ENCODE measurements around the gene PPIH. TPM values are rescaled to one million over a fixed set of nuclear protein-coding genes. Genes with fewer than 3 reads are reported as not detected.

The PPIH gene
- total RNA-seq, 1 donor from 2014 or later, result 28.5 TPM

DNA sequence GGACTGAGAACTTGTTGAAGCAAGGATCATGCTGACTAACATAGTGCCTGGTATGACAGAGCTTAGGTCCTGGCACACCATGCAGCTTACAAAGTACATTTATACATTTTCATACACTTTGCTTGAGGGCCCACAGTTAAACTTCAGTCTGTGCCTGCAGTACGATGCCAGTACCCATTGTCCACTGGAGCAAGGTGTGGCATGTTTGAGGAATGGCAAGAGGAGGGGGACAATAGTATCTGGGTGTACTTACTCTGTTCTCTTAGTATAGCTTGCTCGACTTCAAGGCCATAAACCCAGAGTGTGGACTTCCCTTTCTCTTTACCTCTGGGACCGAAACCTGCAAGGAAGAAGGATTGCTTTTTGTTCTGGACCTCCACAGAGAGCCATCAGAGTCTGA is 17.2 kb downstream of the PPIH start:
- H3K4me3 ChIP-seq (ENCODE audit: insufficient read depth, low read depth, low read length), result no peak overlapping the region
- no peak overlapping the region for H3K4me3 Mint-ChIP-seq (ENCODE audit: unreplicated experiment)
- H3K9me3 Mint-ChIP-seq (ENCODE audit: unreplicated experiment), result no peaks in the 10 kb centered on the region
- no peak overlapping the region for H3K9ac ChIP-seq (ENCODE audit: low read length)
- FAIRE-seq, result no peak
- no peak for TF ChIP-seq EZH2 (IDR thresholded peaks at IDR 0.05; ENCODE audit: insufficient read depth, low read length)
- TF ChIP-seq, protein P1, sequence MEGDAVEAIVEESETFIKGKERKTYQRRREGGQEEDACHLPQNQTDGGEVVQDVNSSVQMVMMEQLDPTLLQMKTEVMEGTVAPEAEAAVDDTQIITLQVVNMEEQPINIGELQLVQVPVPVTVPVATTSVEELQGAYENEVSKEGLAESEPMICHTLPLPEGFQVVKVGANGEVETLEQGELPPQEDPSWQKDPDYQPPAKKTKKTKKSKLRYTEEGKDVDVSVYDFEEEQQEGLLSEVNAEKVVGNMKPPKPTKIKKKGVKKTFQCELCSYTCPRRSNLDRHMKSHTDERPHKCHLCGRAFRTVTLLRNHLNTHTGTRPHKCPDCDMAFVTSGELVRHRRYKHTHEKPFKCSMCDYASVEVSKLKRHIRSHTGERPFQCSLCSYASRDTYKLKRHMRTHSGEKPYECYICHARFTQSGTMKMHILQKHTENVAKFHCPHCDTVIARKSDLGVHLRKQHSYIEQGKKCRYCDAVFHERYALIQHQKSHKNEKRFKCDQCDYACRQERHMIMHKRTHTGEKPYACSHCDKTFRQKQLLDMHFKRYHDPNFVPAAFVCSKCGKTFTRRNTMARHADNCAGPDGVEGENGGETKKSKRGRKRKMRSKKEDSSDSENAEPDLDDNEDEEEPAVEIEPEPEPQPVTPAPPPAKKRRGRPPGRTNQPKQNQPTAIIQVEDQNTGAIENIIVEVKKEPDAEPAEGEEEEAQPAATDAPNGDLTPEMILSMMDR (IDR thresholded peaks at IDR 0.05; ENCODE audit: insufficient read depth, low read depth, low read length), result no peak
- H3K4me1 ChIP-seq (ENCODE audit: insufficient read depth, low read length), result no peaks in the 10 kb centered on the region
- H3K4me1 Mint-ChIP-seq (ENCODE audit: low read depth, unreplicated experiment), result peaks cover 3% of the 10 kb centered on the region
- peaks cover 8% of the 10 kb centered on the region for H3K36me3 ChIP-seq (ENCODE audit: insufficient read depth, low read length)
- peaks cover under 1% of the 10 kb centered on the region for H3K79me2 ChIP-seq (ENCODE audit: insufficient read depth, low read length)
- H2AFZ ChIP-seq (ENCODE audit: low read depth, low read length), result no peak overlapping the region
- H3K4me2 ChIP-seq (ENCODE audit: low read length), result no peak overlapping the region
- H3K27ac ChIP-seq (ENCODE audit: low read depth, low read length), result no peak overlapping the region
- no peaks in the 10 kb centered on the region for H4K20me1 ChIP-seq (ENCODE audit: insufficient read depth, low read length)
- no peaks in the 10 kb centered on the region for H3K27me3 ChIP-seq (ENCODE audit: insufficient read depth, low read length)
- H3K36me3 Mint-ChIP-seq (ENCODE audit: low read depth, unreplicated experiment), result peaks cover 14% of the 10 kb centered on the region
- no peaks in the 10 kb centered on the region for H3K9me3 ChIP-seq (ENCODE audit: insufficient read depth, low read depth, low read length)
- no peaks in the 10 kb centered on the region for H3K27me3 Mint-ChIP-seq (ENCODE audit: low read depth, unreplicated experiment)
- H3K27ac Mint-ChIP-seq (ENCODE audit: unreplicated experiment), result no peak overlapping the region
- no peak for DNase-seq (ENCODE audit: low read depth)

DNA sequence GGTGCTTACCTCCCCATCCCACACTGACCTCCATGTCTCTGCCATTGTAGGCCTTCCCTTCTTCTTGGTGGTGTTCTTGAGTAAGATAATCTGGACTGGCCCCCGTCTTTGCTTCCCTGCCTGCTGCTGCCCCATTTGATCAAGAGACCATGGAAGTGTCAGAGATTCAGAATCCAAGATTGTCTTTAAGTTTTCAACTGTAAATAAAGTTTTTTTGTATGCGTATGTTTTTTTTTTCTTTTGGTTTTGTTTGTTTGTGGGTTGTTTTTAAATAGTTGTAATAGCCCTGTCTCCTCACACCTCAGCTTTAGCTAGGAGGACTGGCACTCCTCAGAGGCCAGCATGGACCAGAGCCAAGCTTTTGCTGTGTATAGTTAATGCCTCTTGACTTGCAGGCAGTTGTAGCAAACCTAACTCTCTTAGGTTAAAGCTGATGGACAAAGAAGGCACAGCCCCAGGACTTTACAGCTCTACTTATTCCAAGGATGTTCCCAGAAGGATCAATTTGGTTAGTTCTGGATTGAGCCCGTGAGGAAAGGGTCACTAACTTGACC is 18.4 kb downstream of the PPIH start:
- Histone ChIP-seq H3K27me3 (ENCODE audit: insufficient read depth, low read length) (no peaks in the 10 kb centered on the region), H3K9ac (ENCODE audit: low read length) (no peak overlapping the region), H3K79me2 (ENCODE audit: insufficient read depth, low read length) (peaks cover 12% of the 10 kb centered on the region), H3K4me1 (ENCODE audit: insufficient read depth, low read length) (peaks cover 4% of the 10 kb centered on the region), H3K4me3 (ENCODE audit: insufficient read depth, low read depth, low read length) (no peak overlapping the region), H3K9me3 (ENCODE audit: insufficient read depth, low read depth, low read length) (no peaks in the 10 kb centered on the region), H2AFZ (ENCODE audit: low read depth, low read length) (no peak overlapping the region), H3K36me3 (ENCODE audit: insufficient read depth, low read length) (peaks cover 8% of the 10 kb centered on the region), H3K27ac (ENCODE audit: low read depth, low read length) (no peak overlapping the region), H4K20me1 (ENCODE audit: insufficient read depth, low read length) (no peaks in the 10 kb centered on the region), H3K4me2 (ENCODE audit: low read length) (no peak overlapping the region)
- no peak overlapping the region for H3K4me3 Mint-ChIP-seq (ENCODE audit: unreplicated experiment)
- no peak for TF ChIP-seq EZH2 (IDR thresholded peaks at IDR 0.05; ENCODE audit: insufficient read depth, low read length)
- H3K27ac Mint-ChIP-seq (ENCODE audit: unreplicated experiment), result no peak overlapping the region
- no peak for FAIRE-seq
- H3K4me1 Mint-ChIP-seq (ENCODE audit: low read depth, unreplicated experiment), result peaks cover 3% of the 10 kb centered on the region
- no peak for DNase-seq (ENCODE audit: low read depth)
- peaks cover 14% of the 10 kb centered on the region for H3K36me3 Mint-ChIP-seq (ENCODE audit: low read depth, unreplicated experiment)
- no peaks in the 10 kb centered on the region for H3K27me3 Mint-ChIP-seq (ENCODE audit: low read depth, unreplicated experiment)
- H3K9me3 Mint-ChIP-seq (ENCODE audit: unreplicated experiment), result no peaks in the 10 kb centered on the region

DNA sequence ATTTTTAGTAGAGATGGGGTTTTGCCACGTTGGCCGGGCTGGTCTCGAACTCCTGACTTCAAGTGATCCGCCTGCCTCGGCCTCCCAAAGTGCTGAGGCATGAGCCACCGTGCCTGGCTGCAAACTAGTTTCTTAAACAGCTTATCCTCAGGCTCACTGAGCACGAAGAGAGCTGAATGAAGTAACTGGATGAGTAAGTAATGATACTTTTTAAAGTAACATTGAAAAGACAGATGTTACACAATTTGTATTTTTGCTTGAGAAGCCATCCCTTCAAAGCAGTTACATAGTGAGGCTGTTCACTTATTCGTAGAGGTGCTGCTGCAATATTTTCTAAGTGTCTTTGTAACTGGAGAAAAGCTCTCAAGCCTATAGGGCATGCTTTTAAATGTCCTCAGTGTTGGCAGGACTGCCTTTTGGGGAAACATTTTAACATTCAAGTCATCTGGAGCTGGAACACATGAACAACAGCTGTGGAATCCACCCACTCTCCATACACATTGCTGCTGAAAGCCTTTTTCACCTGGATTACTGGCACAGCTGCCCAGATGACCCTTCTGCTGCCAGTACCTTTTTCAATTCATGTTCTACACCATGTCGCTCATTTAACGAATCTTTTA is 21.3 kb downstream of the PPIH start:
- no peaks in the 10 kb centered on the region for H3K27me3 ChIP-seq (ENCODE audit: insufficient read depth, low read length)
- peaks cover 8% of the 10 kb centered on the region for H3K36me3 ChIP-seq (ENCODE audit: insufficient read depth, low read length)
- Mint-ChIP-seq H3K4me3 (ENCODE audit: unreplicated experiment) (no peak overlapping the region), H3K27ac (ENCODE audit: unreplicated experiment) (no peak overlapping the region), H3K27me3 (ENCODE audit: low read depth, unreplicated experiment) (no peaks in the 10 kb centered on the region), H3K4me1 (ENCODE audit: low read depth, unreplicated experiment) (peaks cover 8% of the 10 kb centered on the region), H3K36me3 (ENCODE audit: low read depth, unreplicated experiment) (peaks cover 8% of the 10 kb centered on the region), H3K9me3 (ENCODE audit: unreplicated experiment) (no peaks in the 10 kb centered on the region)
- no peak overlapping the region for H3K4me3 ChIP-seq (ENCODE audit: insufficient read depth, low read depth, low read length)
- no peak overlapping the region for H2AFZ ChIP-seq (ENCODE audit: low read depth, low read length)
- peaks cover 15% of the 10 kb centered on the region for H4K20me1 ChIP-seq (ENCODE audit: insufficient read depth, low read length)
- DNase-seq (ENCODE audit: low read depth), result peak; percentile 14
- no peak overlapping the region for H3K9ac ChIP-seq (ENCODE audit: low read length)
- H3K4me1 ChIP-seq (ENCODE audit: insufficient read depth, low read length), result peaks cover 9% of the 10 kb centered on the region
- FAIRE-seq, result no peak
- TF ChIP-seq EZH2 (IDR thresholded peaks at IDR 0.05; ENCODE audit: insufficient read depth, low read length), result no peak
- TF ChIP-seq, protein P1 (IDR thresholded peaks at IDR 0.05; ENCODE audit: insufficient read depth, low read depth, low read length), result no peak
- H3K79me2 ChIP-seq (ENCODE audit: insufficient read depth, low read length), result peaks cover 32% of the 10 kb centered on the region
- no peak overlapping the region for H3K27ac ChIP-seq (ENCODE audit: low read depth, low read length)
- no peaks in the 10 kb centered on the region for H3K9me3 ChIP-seq (ENCODE audit: insufficient read depth, low read depth, low read length)
- H3K4me2 ChIP-seq (ENCODE audit: low read length), result no peak overlapping the region
